Glutamatergic neuron (in vitro differentiated cells): ENCODE results near the gene FNTB. TPM values are rescaled to one million over a fixed set of nuclear protein-coding genes. Genes with fewer than 3 reads are reported as not detected.

Source experiments
- DNase-seq: peaks from one replicate; pipeline ENCODE4 v3.0.0; 2022
- H3K27ac Mint-ChIP-seq: one replicate; pipeline ENCODE4 v1.8.0; 2020; ENCODE audit warnings: mild to moderate bottlenecking, mixed read lengths, inconsistent platforms; ENCODE audit not compliant: unreplicated experiment
- H3K27me3 Mint-ChIP-seq: one replicate; pipeline ENCODE4 v1.8.0; 2020; ENCODE audit warnings: mild to moderate bottlenecking, moderate library complexity, mixed read lengths, inconsistent platforms; ENCODE audit not compliant: unreplicated experiment
- H3K36me3 Mint-ChIP-seq: one replicate; pipeline ENCODE4 v1.8.0; 2020; ENCODE audit warnings: mild to moderate bottlenecking, mixed read lengths, inconsistent platforms; ENCODE audit not compliant: unreplicated experiment
- H3K4me1 Mint-ChIP-seq: one replicate; pipeline ENCODE4 v1.8.0; 2020; ENCODE audit warnings: mild to moderate bottlenecking, low read depth, mixed read lengths, inconsistent platforms; ENCODE audit not compliant: unreplicated experiment
- H3K4me3 Mint-ChIP-seq: one replicate; pipeline ENCODE4 v1.8.0; 2020; ENCODE audit warnings: mild to moderate bottlenecking, mixed read lengths, inconsistent platforms; ENCODE audit not compliant: unreplicated experiment
- H3K9me3 Mint-ChIP-seq: one replicate; pipeline ENCODE4 v1.8.0; 2020; ENCODE audit warnings: mild to moderate bottlenecking, moderate library complexity, mixed read lengths, inconsistent platforms; ENCODE audit not compliant: unreplicated experiment
- total RNA-seq: library from RNA; stranded (reverse); fragmentation: NEBNext Ultra II Directional; extraction: Animal tissue kit (Norgen Biotek cat#: 25700); gene quantifications from one replicate; pipeline ENCODE4 v1.2.1, GENCODE V29; 2021; ENCODE audit not compliant: unreplicated experiment
- TF ChIP-seq, protein P1 (sequence below): fragments of 200-600 bp; sonication (generic); IDR thresholded peaks from one replicate; pipeline ENCODE4 v1.5.0; 2021; ENCODE audit not compliant: partially characterized antibody, unreplicated experiment

FNTB gene
- total RNA-seq, 1 donor from 2014 or later: 15.2 TPM

DNA sequence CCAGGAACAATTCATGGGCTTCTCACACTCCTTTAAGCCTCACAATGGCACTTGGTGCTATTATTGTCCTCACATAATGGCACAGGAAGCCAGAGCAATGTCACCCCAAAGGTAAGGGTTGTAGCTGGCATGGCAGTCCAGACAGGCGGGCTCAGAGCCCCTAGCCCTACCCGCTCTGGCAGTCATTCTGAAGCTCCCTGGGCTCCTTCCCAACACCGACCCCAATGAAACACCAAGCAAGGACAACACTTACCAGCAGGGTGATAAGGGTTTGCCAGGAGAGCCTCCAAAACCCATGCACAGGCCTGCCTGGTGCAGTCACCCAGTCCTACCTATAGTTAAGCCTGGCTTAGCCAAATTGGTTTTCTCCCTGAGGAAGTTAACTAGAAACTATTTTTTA is 84.8 kb downstream of the FNTB start:
- H3K36me3 Mint-ChIP-seq: peaks cover 8% of the 10 kb centered on the region
- H3K4me3 Mint-ChIP-seq: no peak overlapping the region
- H3K9me3 Mint-ChIP-seq: no peaks in the 10 kb centered on the region
- no peak for DNase-seq
- no peaks in the 10 kb centered on the region for H3K27me3 Mint-ChIP-seq
- no peaks in the 10 kb centered on the region for H3K4me1 Mint-ChIP-seq
- no peak overlapping the region for H3K27ac Mint-ChIP-seq
- TF ChIP-seq, protein P1, sequence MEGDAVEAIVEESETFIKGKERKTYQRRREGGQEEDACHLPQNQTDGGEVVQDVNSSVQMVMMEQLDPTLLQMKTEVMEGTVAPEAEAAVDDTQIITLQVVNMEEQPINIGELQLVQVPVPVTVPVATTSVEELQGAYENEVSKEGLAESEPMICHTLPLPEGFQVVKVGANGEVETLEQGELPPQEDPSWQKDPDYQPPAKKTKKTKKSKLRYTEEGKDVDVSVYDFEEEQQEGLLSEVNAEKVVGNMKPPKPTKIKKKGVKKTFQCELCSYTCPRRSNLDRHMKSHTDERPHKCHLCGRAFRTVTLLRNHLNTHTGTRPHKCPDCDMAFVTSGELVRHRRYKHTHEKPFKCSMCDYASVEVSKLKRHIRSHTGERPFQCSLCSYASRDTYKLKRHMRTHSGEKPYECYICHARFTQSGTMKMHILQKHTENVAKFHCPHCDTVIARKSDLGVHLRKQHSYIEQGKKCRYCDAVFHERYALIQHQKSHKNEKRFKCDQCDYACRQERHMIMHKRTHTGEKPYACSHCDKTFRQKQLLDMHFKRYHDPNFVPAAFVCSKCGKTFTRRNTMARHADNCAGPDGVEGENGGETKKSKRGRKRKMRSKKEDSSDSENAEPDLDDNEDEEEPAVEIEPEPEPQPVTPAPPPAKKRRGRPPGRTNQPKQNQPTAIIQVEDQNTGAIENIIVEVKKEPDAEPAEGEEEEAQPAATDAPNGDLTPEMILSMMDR: no peak

DNA sequence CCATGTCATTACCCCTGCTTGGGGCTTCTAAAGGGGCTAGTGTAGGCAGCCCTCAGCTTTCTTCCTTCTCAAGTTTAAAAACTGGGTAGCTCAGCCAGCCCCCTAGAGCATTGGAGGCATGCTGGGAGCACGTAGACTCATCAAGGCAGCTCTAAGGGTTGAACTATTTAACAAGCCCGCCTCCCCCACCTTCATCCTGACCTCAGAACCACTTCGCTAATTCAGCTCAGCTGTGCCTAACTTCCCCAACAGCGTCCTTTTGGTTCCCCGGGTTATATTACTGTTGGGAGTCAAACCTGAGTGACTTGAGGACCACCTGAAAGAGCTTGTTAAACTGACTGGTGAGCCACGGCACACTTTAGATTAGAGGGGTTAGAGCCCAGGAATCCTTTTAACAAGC is 85.6 kb downstream of the FNTB start:
- Mint-ChIP-seq H3K4me3 (no peak overlapping the region), H3K27ac (no peak overlapping the region), H3K9me3 (no peaks in the 10 kb centered on the region), H3K27me3 (no peaks in the 10 kb centered on the region), H3K36me3 (peaks cover 8% of the 10 kb centered on the region), H3K4me1 (no peaks in the 10 kb centered on the region)
- DNase-seq: no peak
- TF ChIP-seq, protein P1: no peak

GRCh38 chr14:65072937-65073336 is 86.2 kb downstream of the FNTB start:
- TF ChIP-seq, protein P1: no peak
- Mint-ChIP-seq H3K4me3 (no peak overlapping the region), H3K36me3 (peaks cover 8% of the 10 kb centered on the region), H3K4me1 (no peaks in the 10 kb centered on the region), H3K27ac (no peak overlapping the region), H3K27me3 (no peaks in the 10 kb centered on the region), H3K9me3 (no peaks in the 10 kb centered on the region)
- no peak for DNase-seq

- peaks cover 8% of the 10 kb centered on the region for H3K36me3 Mint-ChIP-seq
These were observed 87.0 kb downstream of the FNTB start for GRCh38 chr14:65073605-65074201.

DNA sequence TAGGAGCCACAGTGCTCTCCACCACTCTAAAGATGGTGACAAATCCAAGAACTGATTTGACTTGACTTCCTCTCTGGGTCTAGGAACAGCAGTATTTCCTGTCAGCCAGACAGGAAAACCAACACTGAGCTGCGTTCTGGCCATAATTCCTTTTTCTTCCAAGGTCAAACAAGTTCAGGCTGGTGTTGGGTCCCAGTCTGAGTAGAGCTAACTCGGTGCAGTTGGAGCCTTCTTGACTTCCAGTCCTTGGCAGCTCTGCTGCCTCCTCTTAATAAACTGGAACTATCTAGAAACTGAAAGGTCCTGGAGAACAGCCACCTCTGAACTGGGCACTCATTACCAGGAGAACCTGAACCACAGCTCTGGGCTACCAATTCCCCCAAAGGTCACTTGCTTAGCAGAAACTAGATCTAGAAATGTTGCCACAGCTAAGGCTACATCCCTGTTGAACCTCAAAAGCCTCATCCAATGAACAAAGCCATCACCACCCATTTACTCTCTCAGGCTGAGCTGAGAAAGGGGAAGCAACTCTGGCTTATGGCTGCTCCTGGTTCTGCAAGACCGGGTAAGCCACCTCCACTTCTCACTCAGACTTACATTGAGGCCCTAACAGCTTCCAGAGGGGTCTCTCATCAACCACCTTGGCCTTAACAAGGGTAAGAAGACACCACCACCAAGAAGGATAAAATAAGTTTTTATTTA is 87.9 kb downstream of the FNTB start:
- TF ChIP-seq, protein P1: no peak

More at GRCh38 chr14:65073605-65074201, 87.0 kb downstream of the FNTB start:
- TF ChIP-seq, protein P1: no peak
- DNase-seq: no peak
- Mint-ChIP-seq H3K27me3 (no peaks in the 10 kb centered on the region), H3K4me3 (no peak overlapping the region), H3K27ac (no peak overlapping the region), H3K9me3 (peaks cover 2% of the 10 kb centered on the region), H3K4me1 (no peaks in the 10 kb centered on the region)

More for the DNA sequence above, 87.9 kb downstream of the FNTB start:
- H3K4me1 Mint-ChIP-seq: no peaks in the 10 kb centered on the region
- no peak overlapping the region for H3K27ac Mint-ChIP-seq
- DNase-seq: no peak
- H3K9me3 Mint-ChIP-seq: peaks cover 2% of the 10 kb centered on the region
- H3K4me3 Mint-ChIP-seq: no peak overlapping the region
- H3K36me3 Mint-ChIP-seq: peaks cover 8% of the 10 kb centered on the region
- no peaks in the 10 kb centered on the region for H3K27me3 Mint-ChIP-seq
